GM23248 (cell line): ENCODE results near the gene FJX1. TPM values are rescaled to one million over a fixed set of nuclear protein-coding genes. Genes with fewer than 3 reads are reported as not detected.
"Not testable (repeated sequence)": the region's sequence is repeated elsewhere in the genome, so short reads cannot be mapped to it uniquely, and the experiment has no call there.

ENCODE experiments used
- DNase-seq: peaks from one replicate; pipeline ENCODE4 v3.0.0-alpha.2; 2015
- H2AFZ ChIP-seq: fragments of 200-600 bp; sonication (generic); 2 replicates; pipeline ENCODE4 v1.6.1; 2016; ENCODE audit warnings: antibody characterized with exemption
- H3F3A ChIP-seq: fragments of 200-600 bp; sonication (generic); 2 replicates; pipeline ENCODE4 v1.6.1; 2016; ENCODE audit warnings: mild to moderate bottlenecking, antibody characterized with exemption, mixed run types; ENCODE audit not compliant: insufficient read depth
- H3K27ac ChIP-seq: fragments of 200-600 bp; sonication (generic); 2 replicates; pipeline ENCODE4 v1.5.1; 2016; ENCODE audit warnings: mild to moderate bottlenecking
- H3K27me3 ChIP-seq: fragments of 200-600 bp; sonication (generic); replicated peaks from 2 replicates; pipeline ENCODE4 v1.6.1; 2016; ENCODE audit warnings: mild to moderate bottlenecking; ENCODE audit not compliant: insufficient read depth
- H3K36me3 ChIP-seq: fragments of 200-600 bp; sonication (generic); 2 replicates; pipeline ENCODE4 v1.6.1; 2016; ENCODE audit warnings: low read depth, mild to moderate bottlenecking
- H3K4me1 ChIP-seq: fragments of 200-600 bp; sonication (generic); 2 replicates; pipeline ENCODE4 v1.6.1; 2016; ENCODE audit warnings: mild to moderate bottlenecking; ENCODE audit not compliant: insufficient read depth
- H3K4me2 ChIP-seq: fragments of 200-600 bp; sonication (generic); one replicate; pipeline ENCODE4 v1.6.1; 2016; ENCODE audit warnings: mild to moderate bottlenecking; ENCODE audit not compliant: unreplicated experiment
- H3K4me3 ChIP-seq: fragments of 200-600 bp; sonication (generic); 2 replicates; pipeline ENCODE4 v1.5.1; 2016; ENCODE audit warnings: mild to moderate bottlenecking
- H3K79me2 ChIP-seq: fragments of 200-600 bp; sonication (generic); 2 replicates; pipeline ENCODE4 v1.6.1; 2016; ENCODE audit warnings: mild to moderate bottlenecking; ENCODE audit not compliant: insufficient read depth
- H3K9ac ChIP-seq: fragments of 200-600 bp; sonication (generic); 2 replicates; pipeline ENCODE4 v1.6.1; 2016; ENCODE audit warnings: mild to moderate bottlenecking
- H3K9me2 ChIP-seq: fragments of 200-600 bp; sonication (generic); 2 replicates; pipeline ENCODE4 v1.6.1; 2016; ENCODE audit warnings: mixed run types, mild to moderate bottlenecking, moderate library complexity; ENCODE audit not compliant: insufficient read depth
- H3K9me3 ChIP-seq: fragments of 200-600 bp; sonication (generic); one replicate; pipeline ENCODE4 v1.6.1; 2017; ENCODE audit warnings: low read depth
- H4K20me1 ChIP-seq: fragments of 200-600 bp; sonication (generic); 2 replicates; pipeline ENCODE4 v1.6.0; 2016; ENCODE audit not compliant: insufficient read depth
- EZH2 ChIP-seq: fragments of 200-600 bp; sonication (generic); IDR thresholded peaks from 2 replicates; pipeline ENCODE4 v1.6.1; 2018; ENCODE audit warnings: antibody characterized with exemption, mild to moderate bottlenecking; ENCODE audit not compliant: insufficient read depth, poor library complexity, severe bottlenecking
- EZH2phosphoT487 ChIP-seq: fragments of 200-600 bp; sonication (generic); IDR thresholded peaks from 2 replicates; pipeline ENCODE4 v1.6.1; 2018; ENCODE audit warnings: antibody characterized with exemption, moderate library complexity, mild to moderate bottlenecking, low read depth; ENCODE audit not compliant: insufficient read depth
- WGBS, 2 experiments: methylation state at CpG; one replicate each; pipeline ENCODE4 v1.1.6; 2015 to 2017; ENCODE audit warnings: low lambda C conversion rate in 2 of 2, low coverage in 1 of 2; ENCODE audit errors: missing lambda C conversion rate in 2 of 2; 5-methylcytosine and 5-hydroxymethylcytosine counted together
- in situ Hi-C: fragments of 300-500 bp; cut with MboI; formaldehyde crosslinking; loops from 2 replicates; pipeline ENCODE4 v1.15.0; 2020
- polyA plus RNA-seq: library from polyadenylated mRNA; unstranded; fragments of >200 nt; fragmentation: Nextera tagmentation; extraction: Ambion mirVana; gene quantifications from 2 replicates; pipeline ENCODE4 v1.2.1, GENCODE V29; 2016
- total RNA-seq: library from RNA; depleted of rRNA; stranded (reverse); fragments of >200 nt; shearing (Covaris generic); gene quantifications from 2 replicates; pipeline ENCODE4 v1.2.3, GENCODE V29; 2014

FJX1 gene
- total and polyA plus RNA-seq, 2 experiments from 2014 or later: 12.4 to 37.0 TPM

DNA sequence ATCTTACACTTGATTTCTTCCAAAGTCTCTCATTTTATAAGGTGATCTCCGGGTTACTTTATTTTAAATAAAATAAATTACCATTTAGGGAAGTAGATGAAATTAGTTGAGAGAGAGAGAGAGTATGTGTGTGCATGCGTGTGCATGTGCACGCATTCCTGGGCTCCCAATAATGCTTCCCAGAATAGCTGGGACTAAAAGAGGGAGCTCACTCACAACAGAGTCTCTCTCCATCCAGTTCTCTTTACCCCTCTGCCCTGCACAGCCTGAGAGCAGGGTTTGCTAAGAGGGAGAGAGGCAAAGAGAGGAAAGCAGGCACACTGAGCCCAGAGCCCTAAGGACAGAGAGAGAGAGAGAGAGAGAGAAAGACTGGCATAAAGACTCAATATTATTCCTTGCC, 33.0 kb downstream of the FJX1 start:
- in situ Hi-C loops: no loop called here
- H3K27ac ChIP-seq: no peak overlapping the region
- no peaks in the 10 kb centered on the region for H3K9me2 ChIP-seq
- H3F3A ChIP-seq: no peaks in the 10 kb centered on the region
- H3K4me3 ChIP-seq: no peak overlapping the region
- H4K20me1 ChIP-seq: no peaks in the 10 kb centered on the region
- H3K79me2 ChIP-seq: no peaks in the 10 kb centered on the region
- no peaks in the 10 kb centered on the region for H3K9me3 ChIP-seq
- H3K27me3 ChIP-seq: no peaks in the 10 kb centered on the region
- no peak overlapping the region for H3K4me2 ChIP-seq
- no peaks in the 10 kb centered on the region for H3K36me3 ChIP-seq
- H3K9ac ChIP-seq: no peak overlapping the region
- no peak overlapping the region for H2AFZ ChIP-seq
- no peaks in the 10 kb centered on the region for H3K4me1 ChIP-seq
- TF ChIP-seq EZH2: no peak
- no peak for TF ChIP-seq EZH2phosphoT487
- 74 to 85% methylated on average over 3 of the region's 3 CpGs for WGBS, 2 experiments
- no peak for DNase-seq

DNA sequence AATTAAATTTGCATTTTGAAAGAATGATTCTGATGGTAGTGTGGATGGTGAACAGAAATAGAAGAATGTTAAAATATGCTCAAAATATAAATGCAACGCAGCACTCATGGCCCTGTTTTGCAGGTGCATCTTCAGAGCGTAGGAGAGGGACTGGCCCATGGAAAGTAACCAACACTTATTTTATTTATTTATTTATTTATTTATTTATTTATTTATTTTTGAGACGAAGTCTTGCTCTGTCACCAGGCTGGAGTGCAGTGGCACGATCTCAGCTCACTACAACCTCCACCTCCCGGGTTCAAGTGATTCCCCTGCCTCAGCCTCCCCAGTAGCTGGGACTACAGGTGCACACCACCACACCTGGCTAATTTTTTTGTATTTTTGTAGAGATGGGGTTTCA, 34.5 kb downstream of the FJX1 start:
- in situ Hi-C loops, H3K27me3 ChIP-seq, H3K36me3 ChIP-seq, H4K20me1 ChIP-seq, DNase-seq, H3K79me2 ChIP-seq, H2AFZ ChIP-seq, H3K9me2 ChIP-seq, H3K4me1 ChIP-seq, H3K9ac ChIP-seq, H3K27ac ChIP-seq, H3K4me2 ChIP-seq, H3K4me3 ChIP-seq, H3K9me3 ChIP-seq, H3F3A ChIP-seq: not testable (repeated sequence)
- WGBS, 2 experiments: 58 to 61% methylated on average over 5 of the region's 5 CpGs

DNA sequence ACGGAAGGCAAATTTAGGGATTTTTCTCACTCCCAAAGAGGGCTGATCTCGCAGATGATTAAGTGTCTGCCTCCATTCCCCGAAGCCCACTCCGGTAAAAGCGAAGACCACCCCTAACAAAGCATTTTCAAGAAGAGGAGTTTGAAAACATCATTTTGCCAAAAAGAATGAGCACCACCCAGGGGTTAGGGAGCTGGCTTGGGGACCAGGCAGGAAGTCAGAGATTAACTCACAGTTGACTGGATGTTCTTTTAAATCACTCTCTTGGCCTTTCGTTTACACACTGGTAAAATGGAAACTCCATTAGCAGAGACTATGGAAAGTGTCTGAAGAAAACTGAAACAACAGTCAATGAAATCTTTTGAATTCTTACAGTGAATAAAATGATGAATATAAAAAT, 36.5 kb downstream of the FJX1 start:
- Histone ChIP-seq H3K4me3 (no peak overlapping the region), H3K4me2 (no peak overlapping the region), H3K79me2 (no peaks in the 10 kb centered on the region), H3K27me3 (no peaks in the 10 kb centered on the region), H3K27ac (no peak overlapping the region), H2AFZ (no peak overlapping the region), H3K4me1 (no peaks in the 10 kb centered on the region), H3K36me3 (no peaks in the 10 kb centered on the region), H3K9me3 (no peaks in the 10 kb centered on the region), H3K9ac (no peak overlapping the region), H3F3A (no peaks in the 10 kb centered on the region), H4K20me1 (no peaks in the 10 kb centered on the region), H3K9me2 (no peaks in the 10 kb centered on the region)
- 36 to 41% methylated on average over 6 of the region's 6 CpGs for WGBS, 2 experiments
- TF ChIP-seq EZH2phosphoT487 (no peak), EZH2 (no peak)
- no peak for DNase-seq
- in situ Hi-C loops: no loop called here

DNA sequence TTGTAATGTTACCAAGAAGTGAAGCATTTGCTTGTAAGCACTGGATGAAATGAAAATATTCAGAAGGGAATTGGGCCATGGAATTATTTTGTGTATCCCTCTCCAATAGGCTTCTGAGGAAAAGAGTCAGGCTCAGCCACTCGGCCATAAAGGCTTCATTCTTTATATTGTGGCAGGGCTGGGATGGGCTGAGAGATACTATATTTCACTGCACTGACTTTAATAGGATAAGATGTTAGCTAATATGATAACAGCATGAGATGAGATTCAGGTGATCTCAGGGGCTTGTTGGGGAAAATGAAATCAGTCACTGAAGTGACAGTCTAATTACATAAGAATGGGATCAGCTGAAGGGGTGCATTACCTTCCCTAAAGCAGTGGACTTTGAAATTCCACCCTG, 37.0 kb downstream of the FJX1 start:
- H2AFZ ChIP-seq: no peak overlapping the region
- H3F3A ChIP-seq: no peaks in the 10 kb centered on the region
- no peaks in the 10 kb centered on the region for H3K79me2 ChIP-seq
- TF ChIP-seq EZH2 (no peak), EZH2phosphoT487 (no peak)
- no peak overlapping the region for H3K9ac ChIP-seq
- H3K4me3 ChIP-seq: no peak overlapping the region
- H3K4me1 ChIP-seq: no peaks in the 10 kb centered on the region
- no peaks in the 10 kb centered on the region for H3K9me3 ChIP-seq
- H3K9me2 ChIP-seq: no peaks in the 10 kb centered on the region
- in situ Hi-C loops: no loop called here
- no peak overlapping the region for H3K4me2 ChIP-seq
- no peak for DNase-seq
- H3K27ac ChIP-seq: no peak overlapping the region
- H4K20me1 ChIP-seq: no peaks in the 10 kb centered on the region
- H3K27me3 ChIP-seq: no peaks in the 10 kb centered on the region
- 17 to 27% methylated on average over 1 of the region's 1 CpG for WGBS, 2 experiments
- H3K36me3 ChIP-seq: no peaks in the 10 kb centered on the region

DNA sequence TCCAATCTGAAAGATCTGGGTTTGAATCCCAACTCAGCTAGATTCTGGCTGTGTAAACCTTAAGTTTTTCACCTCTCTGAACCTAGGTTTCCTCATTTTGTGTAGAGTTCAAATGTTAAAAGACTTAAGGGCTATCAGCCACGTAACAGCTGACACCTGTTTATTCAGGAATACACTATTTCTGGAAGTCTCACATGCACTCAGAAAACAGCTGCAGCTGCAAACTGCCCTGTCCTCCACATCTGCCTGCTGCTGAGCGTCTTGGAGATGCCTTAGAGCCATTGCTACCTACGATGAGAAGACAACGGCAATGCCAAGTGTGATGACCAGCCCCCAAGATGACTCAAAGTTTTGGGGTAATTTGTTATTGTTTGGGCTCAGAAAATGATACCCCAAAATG, 37.6 kb downstream of the FJX1 start:
- Histone ChIP-seq H3K4me1 (no peaks in the 10 kb centered on the region), H3K36me3 (no peaks in the 10 kb centered on the region), H3K9me2 (no peaks in the 10 kb centered on the region), H3K27me3 (no peaks in the 10 kb centered on the region), H4K20me1 (no peaks in the 10 kb centered on the region), H3K9ac (no peak overlapping the region), H3K27ac (no peak overlapping the region), H3F3A (no peaks in the 10 kb centered on the region), H2AFZ (no peak overlapping the region), H3K4me3 (no peak overlapping the region), H3K9me3 (no peaks in the 10 kb centered on the region), H3K4me2 (no peak overlapping the region), H3K79me2 (no peaks in the 10 kb centered on the region)
- DNase-seq: no peak
- no peak for TF ChIP-seq EZH2phosphoT487
- TF ChIP-seq EZH2: no peak
- in situ Hi-C loops: no loop called here
- 73 to 74% methylated on average over 4 of the region's 4 CpGs for WGBS, 2 experiments
